GM23338 (cell line): ENCODE measurements around the gene SLC29A1. TPM values are rescaled to one million over a fixed set of nuclear protein-coding genes. Genes with fewer than 3 reads are reported as not detected.
A peak's percentile ranks its signal among the peaks of the same experiment; 100 is the strongest.

ENCODE experiments used
- ATAC-seq: fragments of 200-7000 bp; cut with Tn5 transposase; 3 replicates; pipeline ENCODE4 v1.9.1; 2020
- DNase-seq: peaks from one replicate; pipeline ENCODE4 v3.0.0-alpha.2; 2015; ENCODE audit warnings: low spot score
- H2AFZ ChIP-seq: fragments of 200-600 bp; sonication (generic); 2 replicates; pipeline ENCODE4 v1.8.0; 2016; ENCODE audit warnings: antibody characterized with exemption, mild to moderate bottlenecking, moderate library complexity
- H3F3A ChIP-seq: fragments of 200-600 bp; sonication (generic); replicated peaks from 2 replicates; pipeline ENCODE4 v1.8.0; 2017; ENCODE audit warnings: antibody characterized with exemption, mixed run types, low read depth
- H3K27ac ChIP-seq: fragments of 200-600 bp; sonication (generic); 2 replicates; pipeline ENCODE4 v1.6.1; 2016; ENCODE audit warnings: low read depth
- H3K27me3 ChIP-seq: fragments of 200-600 bp; sonication (generic); 2 replicates; pipeline ENCODE4 v1.8.0; 2016; ENCODE audit warnings: mild to moderate bottlenecking, mixed run types, moderate library complexity; ENCODE audit not compliant: insufficient read depth
- H3K36me3 ChIP-seq: fragments of 200-600 bp; sonication (generic); 2 replicates; pipeline ENCODE4 v1.8.0; 2016; ENCODE audit warnings: mild to moderate bottlenecking; ENCODE audit not compliant: insufficient read depth
- H3K4me1 ChIP-seq: fragments of 200-600 bp; sonication (generic); 2 replicates; pipeline ENCODE4 v1.8.0; 2016; ENCODE audit warnings: mild to moderate bottlenecking, moderate library complexity; ENCODE audit not compliant: insufficient read depth
- H3K4me2 ChIP-seq: fragments of 200-600 bp; sonication (generic); 2 replicates; pipeline ENCODE4 v1.7.1; 2017; ENCODE audit warnings: mixed run types
- H3K4me3 ChIP-seq: fragments of 200-600 bp; sonication (generic); 2 replicates; pipeline ENCODE4 v1.6.1; 2016; ENCODE audit warnings: mixed run types
- H3K79me2 ChIP-seq: fragments of 200-600 bp; sonication (generic); replicated peaks from 2 replicates; pipeline ENCODE4 v1.8.0; 2017; ENCODE audit warnings: mild to moderate bottlenecking; ENCODE audit not compliant: insufficient read depth
- H3K9me2 ChIP-seq: fragments of 200-600 bp; sonication (generic); 2 replicates; pipeline ENCODE4 v1.8.0; 2017; ENCODE audit not compliant: insufficient read depth
- H4K20me1 ChIP-seq: fragments of 200-600 bp; sonication (generic); replicated peaks from 2 replicates; pipeline ENCODE4 v1.8.0; 2017; ENCODE audit warnings: mild to moderate bottlenecking; ENCODE audit not compliant: insufficient read depth
- H3K27ac Mint-ChIP-seq: 2 replicates; pipeline ENCODE4 v1.8.0; 2020; ENCODE audit warnings: inconsistent platforms, mild to moderate bottlenecking, moderate library complexity, mixed read lengths
- H3K27me3 Mint-ChIP-seq: 3 replicates; pipeline ENCODE4 v1.8.0; 2022; ENCODE audit warnings: low read depth, mild to moderate bottlenecking, moderate library complexity, mixed read lengths, inconsistent platforms; ENCODE audit not compliant: insufficient read depth, poor library complexity
- H3K36me3 Mint-ChIP-seq: 3 replicates; pipeline ENCODE4 v1.8.0; 2021; ENCODE audit warnings: low read depth, mild to moderate bottlenecking, inconsistent platforms, moderate library complexity, mixed read lengths
- H3K4me1 Mint-ChIP-seq: 3 replicates; pipeline ENCODE4 v1.8.0; 2020; ENCODE audit warnings: mild to moderate bottlenecking, inconsistent platforms, mixed read lengths
- H3K4me3 Mint-ChIP-seq: 3 replicates; pipeline ENCODE4 v1.8.0; 2021; ENCODE audit warnings: moderate library complexity, mild to moderate bottlenecking, inconsistent platforms, mixed read lengths
- H3K9me3 Mint-ChIP-seq: 3 replicates; pipeline ENCODE4 v1.8.0; 2020; ENCODE audit warnings: moderate library complexity, mild to moderate bottlenecking, inconsistent platforms, mixed read lengths
- CREB1 ChIP-seq: fragments of 250-450 bp; sonication (Bioruptor Pico); IDR thresholded peaks from 2 replicates; pipeline ENCODE4 v1.5.0; 2020; ENCODE audit warnings: low read depth, mild to moderate bottlenecking, moderate library complexity
- ETS1 ChIP-seq: IDR thresholded peaks from 2 replicates; pipeline ENCODE4 v1.6.1; 2016; ENCODE audit warnings: antibody characterized with exemption
- EZH2 ChIP-seq: fragments of 200-600 bp; sonication (generic); IDR thresholded peaks from one replicate; pipeline ENCODE4 v1.8.0; 2017; ENCODE audit warnings: antibody characterized with exemption, mild to moderate bottlenecking, low read depth; ENCODE audit not compliant: unreplicated experiment
- JUNB ChIP-seq: IDR thresholded peaks from one replicate; pipeline ENCODE4 v1.6.1; 2016; ENCODE audit warnings: antibody characterized with exemption; ENCODE audit not compliant: unreplicated experiment
- NANOG ChIP-seq: IDR thresholded peaks from 2 replicates; pipeline ENCODE4 v1.6.1; 2016; ENCODE audit warnings: antibody characterized with exemption, borderline replicate concordance
- POLR2AphosphoS5 ChIP-seq: IDR thresholded peaks from 2 replicates; pipeline ENCODE4 v1.6.1; 2016; ENCODE audit warnings: antibody characterized with exemption, low read depth
- REST ChIP-seq: IDR thresholded peaks from one replicate; pipeline ENCODE4 v1.6.1; 2018; ENCODE audit warnings: antibody characterized with exemption; ENCODE audit not compliant: unreplicated experiment
- STAT1 ChIP-seq: IDR thresholded peaks from one replicate; pipeline ENCODE4 v1.6.1; 2016; ENCODE audit warnings: antibody characterized with exemption; ENCODE audit not compliant: unreplicated experiment
- ZNF114 ChIP-seq: fragments of 250-450 bp; sonication (Bioruptor Pico); IDR thresholded peaks from 2 replicates; pipeline ENCODE4 v1.5.0; 2020; ENCODE audit warnings: mild to moderate bottlenecking, moderate library complexity
- polyA plus RNA-seq: library from polyadenylated mRNA; unstranded; fragments of >200 nt; fragmentation: Nextera tagmentation; extraction: Ambion mirVana; gene quantifications from 2 replicates; pipeline ENCODE4 v1.2.1, GENCODE V29; 2016
- total RNA-seq: library from RNA; depleted of rRNA; stranded (reverse); fragments of >200 nt; shearing (Covaris generic); gene quantifications from 2 replicates; pipeline ENCODE4 v1.2.3, GENCODE V29; 2014

The SLC29A1 gene
- total and polyA plus RNA-seq, 2 experiments from 2014 or later, result 73.1 to 169 TPM

GRCh38 chr6:44254191-44255104 is 31.1 kb downstream of the SLC29A1 start:
- H3K27ac Mint-ChIP-seq, result peak overlapping the region; percentile 58
- ATAC-seq (peak; percentile 2), DNase-seq (no peak)
- H3K36me3 Mint-ChIP-seq, result peaks cover 79% of the 10 kb centered on the region
- Histone ChIP-seq H3K27me3 (no peaks in the 10 kb centered on the region), H3K79me2 (peaks cover 39% of the 10 kb centered on the region), H3K4me3 (no peak overlapping the region), H4K20me1 (peaks cover 39% of the 10 kb centered on the region), H3K9me2 (no peaks in the 10 kb centered on the region), H2AFZ (no peak overlapping the region), H3K4me1 (peaks cover 9% of the 10 kb centered on the region; the same call in 1 of the 2 replicates), H3K36me3 (peaks cover 49% of the 10 kb centered on the region), H3F3A (peaks cover 70% of the 10 kb centered on the region), H3K27ac (peak overlapping the region; percentile 81), H3K4me2 (no peak overlapping the region)
- H3K4me1 Mint-ChIP-seq, result peaks cover 62% of the 10 kb centered on the region
- H3K9me3 Mint-ChIP-seq, result peaks cover 7% of the 10 kb centered on the region
- TF ChIP-seq POLR2AphosphoS5 (peak; percentile 51), STAT1 (no peak)
- H3K4me3 Mint-ChIP-seq, result peak overlapping the region; percentile 96
- H3K27me3 Mint-ChIP-seq, result peaks cover 62% of the 10 kb centered on the region

GRCh38 chr6:44255105-44255808 is 31.9 kb downstream of the SLC29A1 start:
- H3K4me2 ChIP-seq, result peak overlapping the region; percentile 97; the same call in 1 of the 2 replicates
- H2AFZ ChIP-seq, result no peak overlapping the region
- H3K36me3 ChIP-seq, result peaks cover 41% of the 10 kb centered on the region
- H3F3A ChIP-seq, result peaks cover 62% of the 10 kb centered on the region
- peak overlapping the region; percentile 96 for H3K4me3 Mint-ChIP-seq
- peaks cover 54% of the 10 kb centered on the region for H3K4me1 Mint-ChIP-seq
- peak; percentile 9 for ATAC-seq
- no peaks in the 10 kb centered on the region for H3K9me2 ChIP-seq
- DNase-seq, result peak; percentile 47
- H3K27ac Mint-ChIP-seq, result no peak overlapping the region; the same call in 1 of the 2 replicates
- H3K27ac ChIP-seq, result peak overlapping the region; percentile 97; the same call in 1 of the 2 replicates
- peaks cover 31% of the 10 kb centered on the region for H3K79me2 ChIP-seq
- peaks cover 31% of the 10 kb centered on the region for H4K20me1 ChIP-seq
- peaks cover 56% of the 10 kb centered on the region for H3K27me3 Mint-ChIP-seq
- H3K4me1 ChIP-seq, result peaks cover 8% of the 10 kb centered on the region; the same call in 1 of the 2 replicates
- H3K36me3 Mint-ChIP-seq, result peaks cover 71% of the 10 kb centered on the region
- H3K27me3 ChIP-seq, result no peaks in the 10 kb centered on the region
- H3K9me3 Mint-ChIP-seq, result peaks cover 7% of the 10 kb centered on the region
- peak overlapping the region; percentile 94 for H3K4me3 ChIP-seq
- TF ChIP-seq STAT1, result no peak
- TF ChIP-seq REST, result no peak
- TF ChIP-seq EZH2, result no peak
- no peak for TF ChIP-seq ZNF114 (CRISPR knock-in tag)
- TF ChIP-seq CREB1 (CRISPR knock-in tag), result no peak
- no peak for TF ChIP-seq ETS1
- no peak for TF ChIP-seq NANOG
- no peak; the same call in 1 of the 2 replicates for TF ChIP-seq POLR2AphosphoS5
- no peak for TF ChIP-seq JUNB
